ENCODE measurements around the gene APOC3.

DNA sequence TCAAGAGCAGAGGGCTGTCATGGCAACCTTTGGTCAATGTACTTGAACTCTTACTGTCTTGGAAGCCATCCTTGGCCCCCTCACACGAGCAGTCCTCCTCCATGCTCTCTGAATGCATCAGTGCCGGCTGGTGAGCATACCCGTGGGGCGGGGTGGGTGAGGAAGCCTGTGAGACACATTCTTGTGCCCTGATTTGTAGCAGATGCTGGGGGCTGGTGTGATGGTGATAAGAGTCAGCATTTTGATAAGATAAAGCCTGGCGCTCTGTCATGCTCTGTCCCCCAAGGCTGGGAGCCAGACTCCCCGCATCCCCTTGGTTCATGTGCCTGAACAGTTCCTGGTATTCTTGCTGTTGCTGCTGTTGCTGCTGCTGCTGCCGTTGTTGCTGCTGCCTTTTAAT, 28.2 kb downstream of the APOC3 start:
- no peak for TF ChIP-seq CTCF (IDR thresholded peaks at IDR 0.05)
- no peak for TF ChIP-seq POLR2A (IDR thresholded peaks at IDR 0.05)

Data from body of pancreas (tissue), 4 donors.